ENCODE data around the gene FBXW8.

Gene FBXW8

GRCh38 chr12:116910645-116911451 lies at the start of gene FBXW8:
Gene FBXW8 (plus strand): TSS chr12:116910950. CDS start chr12:116911038, 88 bp downstream.
- DNase-seq (ENCODE audit: low read depth), result no peak

GRCh38 chr12:116861320-116861719 lies 49.4 kb upstream of the FBXW8 start:
- DNase-seq (ENCODE audit: low read depth), result peak; percentile 61

GRCh38 chr12:116862167-116862566 lies 48.6 kb upstream of the FBXW8 start:
- DNase-seq (ENCODE audit: low read depth), result no peak

GRCh38 chr12:116863275-116863767 lies 47.4 kb upstream of the FBXW8 start:
- peak; percentile 67 for DNase-seq (ENCODE audit: low read depth)

GRCh38 chr12:116864371-116865160 lies 46.2 kb upstream of the FBXW8 start:
- peak; percentile 89 for DNase-seq (ENCODE audit: low read depth)

GRCh38 chr12:116867523-116867922 lies 43.2 kb upstream of the FBXW8 start:
- no peak for DNase-seq (ENCODE audit: low read depth)

- no peak for DNase-seq (ENCODE audit: low read depth)
Measured at GRCh38 chr12:116870306-116870705, 40.4 kb upstream of the FBXW8 start.

- no peak for DNase-seq (ENCODE audit: low read depth)
Measured at GRCh38 chr12:116874324-116874995, 36.3 kb upstream of the FBXW8 start.

GRCh38 chr12:116876151-116876869 lies 34.4 kb upstream of the FBXW8 start:
- DNase-seq (ENCODE audit: low read depth), result no peak

GRCh38 chr12:116878567-116879508 lies 31.9 kb upstream of the FBXW8 start:
- DNase-seq (ENCODE audit: low read depth), result no peak

GRCh38 chr12:116879509-116880212 lies 31.1 kb upstream of the FBXW8 start:
- no peak for DNase-seq (ENCODE audit: low read depth)

- no peak for DNase-seq (ENCODE audit: low read depth)
Measured at GRCh38 chr12:116880213-116880816, 30.4 kb upstream of the FBXW8 start.

- DNase-seq (ENCODE audit: low read depth), result no peak
Measured at GRCh38 chr12:116880817-116881324, 29.9 kb upstream of the FBXW8 start.

- no peak for DNase-seq (ENCODE audit: low read depth)
Measured at GRCh38 chr12:116881325-116881876, 29.3 kb upstream of the FBXW8 start, which contains the start of gene HRK. Gene HRK (minus strand): TSS chr12:116881441. CDS start chr12:116881307, 134 bp downstream.

- no peak for DNase-seq (ENCODE audit: low read depth)
Measured at GRCh38 chr12:116881877-116882507, 28.8 kb upstream of the FBXW8 start.

- no peak for DNase-seq (ENCODE audit: low read depth)
Measured at GRCh38 chr12:116882742-116883141, 28.0 kb upstream of the FBXW8 start.

- no peak for DNase-seq (ENCODE audit: low read depth)
Measured at GRCh38 chr12:116884871-116885270, 25.9 kb upstream of the FBXW8 start.

- DNase-seq (ENCODE audit: low read depth), result no peak
Measured at GRCh38 chr12:116885491-116885890, 25.3 kb upstream of the FBXW8 start.
